ENCODE results near the gene KLHL5. TPM values are rescaled to one million over a fixed set of nuclear protein-coding genes. Genes with fewer than 3 reads are reported as not detected.

The KLHL5 gene
- total RNA-seq, 1 donor from 2014 or later, result 121 TPM

- Histone ChIP-seq H3K4me3 (ENCODE audit: low read depth, low read length) (no peak overlapping the region), H3K27me3 (ENCODE audit: control insufficient read depth, insufficient read depth, low read length) (no peaks in the 10 kb centered on the region), H3K36me3 (ENCODE audit: control insufficient read depth, insufficient read depth, low read length) (no peaks in the 10 kb centered on the region)
- DNase-seq (ENCODE audit: low read depth) (no peak), FAIRE-seq (no peak)
- TF ChIP-seq CTCF (IDR thresholded peaks at IDR 0.05; ENCODE audit: insufficient read depth, low read length, severe bottlenecking), result no peak
These were observed 92.0 kb downstream of the KLHL5 start for GRCh38 chr4:39154009-39154408.

- no peaks in the 10 kb centered on the region for H3K36me3 ChIP-seq (ENCODE audit: control insufficient read depth, insufficient read depth, low read length)
- DNase-seq (ENCODE audit: low read depth) (no peak), FAIRE-seq (no peak)
- no peaks in the 10 kb centered on the region for H3K27me3 ChIP-seq (ENCODE audit: control insufficient read depth, insufficient read depth, low read length)
- no peak for TF ChIP-seq CTCF (IDR thresholded peaks at IDR 0.05; ENCODE audit: insufficient read depth, low read length, severe bottlenecking)
- no peak overlapping the region for H3K4me3 ChIP-seq (ENCODE audit: low read depth, low read length)
These were observed 95.5 kb downstream of the KLHL5 start for GRCh38 chr4:39157520-39157919.

GRCh38 chr4:39166177-39166576 lies 104.1 kb downstream of the KLHL5 start:
- Histone ChIP-seq H3K27me3 (ENCODE audit: control insufficient read depth, insufficient read depth, low read length) (no peaks in the 10 kb centered on the region), H3K4me3 (ENCODE audit: low read depth, low read length) (no peak overlapping the region), H3K36me3 (ENCODE audit: control insufficient read depth, insufficient read depth, low read length) (no peaks in the 10 kb centered on the region)
- no peak for DNase-seq (ENCODE audit: low read depth)
- TF ChIP-seq CTCF (IDR thresholded peaks at IDR 0.05; ENCODE audit: insufficient read depth, low read length, severe bottlenecking), result no peak
- FAIRE-seq, result no peak

GRCh38 chr4:39166669-39167068 lies 104.6 kb downstream of the KLHL5 start:
- no peaks in the 10 kb centered on the region for H3K36me3 ChIP-seq (ENCODE audit: control insufficient read depth, insufficient read depth, low read length)
- no peak overlapping the region for H3K4me3 ChIP-seq (ENCODE audit: low read depth, low read length)
- no peak for TF ChIP-seq CTCF (IDR thresholded peaks at IDR 0.05; ENCODE audit: insufficient read depth, low read length, severe bottlenecking)
- no peaks in the 10 kb centered on the region for H3K27me3 ChIP-seq (ENCODE audit: control insufficient read depth, insufficient read depth, low read length)
- DNase-seq (ENCODE audit: low read depth), result no peak
- FAIRE-seq, result no peak

GRCh38 chr4:39169426-39169825 lies 107.4 kb downstream of the KLHL5 start:
- FAIRE-seq, result no peak
- TF ChIP-seq CTCF (IDR thresholded peaks at IDR 0.05; ENCODE audit: insufficient read depth, low read length, severe bottlenecking), result no peak
- Histone ChIP-seq H3K27me3 (ENCODE audit: control insufficient read depth, insufficient read depth, low read length) (no peaks in the 10 kb centered on the region), H3K36me3 (ENCODE audit: control insufficient read depth, insufficient read depth, low read length) (no peaks in the 10 kb centered on the region), H3K4me3 (ENCODE audit: low read depth, low read length) (no peak overlapping the region)
- DNase-seq (ENCODE audit: low read depth), result no peak

GRCh38 chr4:39170301-39170700 lies 108.3 kb downstream of the KLHL5 start:
- TF ChIP-seq CTCF (IDR thresholded peaks at IDR 0.05; ENCODE audit: insufficient read depth, low read length, severe bottlenecking), result no peak
- Histone ChIP-seq H3K27me3 (ENCODE audit: control insufficient read depth, insufficient read depth, low read length) (no peaks in the 10 kb centered on the region), H3K36me3 (ENCODE audit: control insufficient read depth, insufficient read depth, low read length) (no peaks in the 10 kb centered on the region), H3K4me3 (ENCODE audit: low read depth, low read length) (no peak overlapping the region)
- no peak for DNase-seq (ENCODE audit: low read depth)
- no peak for FAIRE-seq
